ENCODE results near the gene TOX3. TPM values are rescaled to one million over a fixed set of nuclear protein-coding genes. Genes with fewer than 3 reads are reported as not detected.

The TOX3 gene
- 0.03 to 0.50 TPM (median 0.16 TPM) in 5 replicates for total RNA-seq (2022; extraction: Qiagen RNA extraction)

DNA sequence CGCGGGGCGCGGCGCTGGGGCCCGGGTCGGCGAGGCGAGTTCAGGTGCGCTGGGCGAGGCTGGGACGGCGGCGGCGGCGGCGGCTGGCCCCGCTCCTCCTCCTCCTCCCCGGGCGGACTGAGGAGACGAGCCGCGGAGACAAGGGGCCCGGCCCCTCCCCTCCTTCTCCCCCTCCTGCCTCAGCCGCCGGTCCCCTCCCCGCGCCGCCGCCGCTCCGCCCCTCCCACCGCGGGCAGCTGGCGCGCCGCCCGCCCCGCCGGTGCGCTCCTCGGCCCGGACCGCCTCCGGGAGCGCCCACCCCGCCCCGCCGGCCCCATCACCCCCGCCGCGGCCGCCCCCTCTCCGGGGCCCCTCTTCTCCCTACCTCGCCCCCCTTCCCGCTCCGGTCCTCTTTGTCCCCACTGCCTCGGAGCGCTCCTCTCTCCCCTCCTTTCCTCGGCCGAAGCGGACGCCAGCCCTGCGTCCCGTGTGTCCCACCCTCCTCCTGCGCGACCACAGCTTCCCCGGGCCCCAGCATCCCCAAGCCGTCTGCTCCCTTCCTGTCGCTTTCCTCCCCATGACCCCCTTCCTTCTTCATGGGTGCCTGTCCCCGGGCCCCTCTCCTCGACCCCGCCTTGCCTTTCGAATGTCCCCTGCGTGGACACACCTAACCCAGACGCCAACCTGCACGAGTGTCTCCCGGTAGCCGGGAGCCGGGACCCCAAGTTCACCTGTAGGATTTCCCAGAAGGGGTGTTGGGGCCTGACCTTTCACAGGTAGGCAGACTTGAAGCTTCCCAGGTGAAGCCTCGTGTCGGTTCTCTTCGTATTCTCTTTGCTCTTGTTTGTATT, at the start of gene TOX3:
TSS of gene TOX3 (minus strand) at position 140 of the 830 bp plus-strand sequence. CDS start 420 bp downstream, outside the sequence.

Measured in A549 treated with AZD2906 at 1 μM for 4 hours (cell line).